GM23338 (cell line): ENCODE results near the gene MS4A15.

Experiments
- EZH2phosphoT487 ChIP-seq: fragments of 200-600 bp; sonication (generic); IDR thresholded peaks from one replicate; pipeline ENCODE4 v1.8.1; 2018; ENCODE audit warnings: antibody characterized with exemption; ENCODE audit not compliant: unreplicated experiment
- NANOG ChIP-seq: IDR thresholded peaks from 2 replicates; pipeline ENCODE4 v1.6.1; 2016; ENCODE audit warnings: antibody characterized with exemption, borderline replicate concordance
- POLR2AphosphoS5 ChIP-seq: IDR thresholded peaks from 2 replicates; pipeline ENCODE4 v1.6.1; 2016; ENCODE audit warnings: antibody characterized with exemption, low read depth
- TF ChIP-seq, protein P1 (sequence below), 2 experiments: fragments of 200-600 bp in 1 of 2; sonication (generic) in 1 of 2; conservative IDR thresholded peaks; 2 replicates each; pipeline versions ENCODE4 v1.5.1 to v1.6.1; 2016 to 2017; ENCODE audit warnings: antibody characterized with exemption in 2 of 2, low read depth in 2 of 2, mild to moderate bottlenecking in 2 of 2, moderate library complexity in 1 of 2

GRCh38 chr11:60761436-60762190 is 4.9 kb downstream of the MS4A15 start:
- TF ChIP-seq POLR2AphosphoS5 = no peak
- TF ChIP-seq EZH2phosphoT487 = no peak
- TF ChIP-seq, protein P1, sequence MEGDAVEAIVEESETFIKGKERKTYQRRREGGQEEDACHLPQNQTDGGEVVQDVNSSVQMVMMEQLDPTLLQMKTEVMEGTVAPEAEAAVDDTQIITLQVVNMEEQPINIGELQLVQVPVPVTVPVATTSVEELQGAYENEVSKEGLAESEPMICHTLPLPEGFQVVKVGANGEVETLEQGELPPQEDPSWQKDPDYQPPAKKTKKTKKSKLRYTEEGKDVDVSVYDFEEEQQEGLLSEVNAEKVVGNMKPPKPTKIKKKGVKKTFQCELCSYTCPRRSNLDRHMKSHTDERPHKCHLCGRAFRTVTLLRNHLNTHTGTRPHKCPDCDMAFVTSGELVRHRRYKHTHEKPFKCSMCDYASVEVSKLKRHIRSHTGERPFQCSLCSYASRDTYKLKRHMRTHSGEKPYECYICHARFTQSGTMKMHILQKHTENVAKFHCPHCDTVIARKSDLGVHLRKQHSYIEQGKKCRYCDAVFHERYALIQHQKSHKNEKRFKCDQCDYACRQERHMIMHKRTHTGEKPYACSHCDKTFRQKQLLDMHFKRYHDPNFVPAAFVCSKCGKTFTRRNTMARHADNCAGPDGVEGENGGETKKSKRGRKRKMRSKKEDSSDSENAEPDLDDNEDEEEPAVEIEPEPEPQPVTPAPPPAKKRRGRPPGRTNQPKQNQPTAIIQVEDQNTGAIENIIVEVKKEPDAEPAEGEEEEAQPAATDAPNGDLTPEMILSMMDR (conservative IDR thresholded peaks at IDR 0.05; ENCODE audit: low read depth in 2 of 2) = no peak
- TF ChIP-seq NANOG = no peak
